HFF-Myc (cell line): Measurements from ENCODE around the gene RNU1-3.
"Not testable (repeated sequence)": the region's sequence is repeated elsewhere in the genome, so short reads cannot be mapped to it uniquely, and the experiment has no call there.

ENCODE experiments used
- DNase-seq: peaks from one replicate; pipeline ENCODE4 v3.0.0-alpha.2; 2011; ENCODE audit warnings: low read depth; ENCODE audit errors: extremely low read depth
- H3K4me3 ChIP-seq: replicated peaks from 2 replicates; pipeline ENCODE4 v1.5.1; 2011; ENCODE audit warnings: low read depth, mild to moderate bottlenecking, control low read depth, low read length
- TF ChIP-seq, protein P1 (sequence below): IDR thresholded peaks from 2 replicates; pipeline ENCODE4 v1.5.1; 2012; ENCODE audit warnings: mild to moderate bottlenecking, low read depth, low read length, control low read depth; ENCODE audit errors: missing control alignments

The RNU1-3 gene

DNA sequence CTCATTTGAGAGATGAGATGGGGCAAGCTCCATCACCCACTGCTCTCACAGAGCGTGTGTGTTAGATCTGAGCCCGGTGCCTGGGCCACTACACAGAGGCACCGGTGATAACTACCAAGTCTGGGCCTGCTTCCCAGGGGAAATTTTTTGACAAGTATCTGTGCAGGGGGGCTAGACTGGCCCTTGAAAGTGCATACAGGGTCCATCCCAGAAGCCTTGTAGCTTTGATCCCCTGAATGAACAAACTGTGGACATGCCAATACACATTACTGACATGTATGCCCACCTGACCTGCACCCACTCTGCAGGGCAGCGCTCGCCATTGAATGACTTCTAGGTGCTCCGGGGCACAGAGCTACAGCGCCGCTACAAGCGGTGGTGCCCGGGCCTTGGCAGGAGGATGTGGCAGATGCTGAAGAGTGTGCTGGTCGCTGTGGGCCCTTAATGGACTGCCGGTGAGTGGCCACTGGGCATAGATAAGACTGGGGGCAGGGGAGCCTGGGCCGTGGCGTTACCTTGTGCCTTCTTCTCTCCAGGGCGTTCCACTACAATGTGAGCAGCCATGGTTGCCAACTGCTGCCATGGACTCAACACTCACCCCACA lies 20.6 kb downstream of the RNU1-3 start:
- DNase-seq, H3K4me3 ChIP-seq: not testable (repeated sequence)

DNA sequence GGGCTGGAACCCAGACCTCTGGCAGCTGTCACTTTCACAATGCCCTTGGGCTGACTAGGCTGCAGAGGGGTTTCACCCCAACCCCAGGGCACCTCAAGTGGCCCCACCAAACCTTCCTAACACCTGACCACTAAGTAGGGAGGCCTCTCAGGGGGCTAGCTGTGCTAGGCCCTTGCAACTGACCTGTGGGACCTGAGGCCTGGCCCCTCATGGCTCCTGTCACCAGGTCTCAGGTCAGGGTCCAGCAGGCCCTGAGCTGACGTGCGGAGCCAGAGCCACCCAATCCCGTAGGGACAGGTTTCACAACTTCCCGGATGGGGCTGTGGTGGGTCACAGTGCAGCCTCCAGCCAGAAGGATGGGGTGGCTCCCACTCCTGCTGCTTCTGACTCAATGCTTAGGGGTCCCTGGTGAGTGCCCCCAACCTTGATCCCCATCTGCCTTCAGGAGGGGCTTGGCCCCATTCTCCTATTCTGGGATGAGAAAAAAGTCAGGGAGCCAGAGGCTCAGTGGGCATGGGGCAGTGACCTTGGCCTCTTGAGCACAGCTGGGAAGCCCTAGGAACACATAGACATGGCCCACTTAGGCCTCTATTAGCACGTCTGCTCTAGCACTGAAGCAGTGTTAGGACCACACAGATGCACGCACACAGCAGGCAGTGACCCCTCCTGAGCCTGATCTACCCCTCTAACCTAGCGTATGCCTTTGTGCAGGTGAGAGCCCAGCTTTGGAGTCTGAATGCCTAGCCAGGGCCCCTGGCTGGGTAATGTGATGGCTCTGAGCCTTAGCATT lies 21.3 kb downstream of the RNU1-3 start:
- peak overlapping the region; percentile 94 for H3K4me3 ChIP-seq
- DNase-seq, result not testable (repeated sequence)

DNA sequence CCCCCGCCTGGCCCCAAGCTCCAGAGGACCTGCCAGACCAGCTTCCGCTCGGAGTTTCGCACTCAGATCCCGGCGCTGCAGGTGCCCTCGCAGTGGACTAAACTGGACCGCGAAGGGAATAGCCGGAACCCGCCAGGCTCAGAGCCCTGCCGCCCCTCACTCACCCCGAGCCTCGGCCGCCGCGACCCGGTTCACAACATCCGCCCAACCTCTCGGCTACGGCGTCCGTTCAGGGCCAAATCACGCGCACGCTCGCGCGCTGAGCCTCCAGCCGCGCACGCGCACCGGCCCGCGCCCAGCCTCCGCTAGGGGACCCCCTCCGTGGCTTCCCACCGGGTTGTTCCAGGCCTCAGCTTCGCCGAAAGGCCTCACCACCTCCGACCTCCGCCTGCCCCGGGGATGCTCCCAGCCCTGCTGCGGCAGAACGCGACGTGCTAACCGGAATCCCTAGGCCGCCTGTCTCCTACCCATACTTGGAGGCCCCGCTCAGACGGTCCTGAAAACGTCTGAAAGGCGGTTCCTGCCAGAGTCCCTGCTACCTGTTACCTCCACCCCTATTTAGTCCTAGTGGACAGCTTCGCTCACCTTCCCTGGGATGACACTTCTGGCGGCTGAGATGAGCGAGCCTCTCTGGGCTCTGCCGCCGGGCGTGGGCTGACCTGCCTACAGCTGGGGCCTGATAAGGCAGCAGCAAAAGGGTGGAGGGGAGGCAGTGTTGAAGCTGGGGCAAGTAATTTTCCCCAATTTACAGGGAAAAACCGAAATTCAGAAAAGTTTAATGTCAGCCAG lies 22.1 kb downstream of the RNU1-3 start:
- peak; percentile 96 for DNase-seq
- TF ChIP-seq, protein P1, sequence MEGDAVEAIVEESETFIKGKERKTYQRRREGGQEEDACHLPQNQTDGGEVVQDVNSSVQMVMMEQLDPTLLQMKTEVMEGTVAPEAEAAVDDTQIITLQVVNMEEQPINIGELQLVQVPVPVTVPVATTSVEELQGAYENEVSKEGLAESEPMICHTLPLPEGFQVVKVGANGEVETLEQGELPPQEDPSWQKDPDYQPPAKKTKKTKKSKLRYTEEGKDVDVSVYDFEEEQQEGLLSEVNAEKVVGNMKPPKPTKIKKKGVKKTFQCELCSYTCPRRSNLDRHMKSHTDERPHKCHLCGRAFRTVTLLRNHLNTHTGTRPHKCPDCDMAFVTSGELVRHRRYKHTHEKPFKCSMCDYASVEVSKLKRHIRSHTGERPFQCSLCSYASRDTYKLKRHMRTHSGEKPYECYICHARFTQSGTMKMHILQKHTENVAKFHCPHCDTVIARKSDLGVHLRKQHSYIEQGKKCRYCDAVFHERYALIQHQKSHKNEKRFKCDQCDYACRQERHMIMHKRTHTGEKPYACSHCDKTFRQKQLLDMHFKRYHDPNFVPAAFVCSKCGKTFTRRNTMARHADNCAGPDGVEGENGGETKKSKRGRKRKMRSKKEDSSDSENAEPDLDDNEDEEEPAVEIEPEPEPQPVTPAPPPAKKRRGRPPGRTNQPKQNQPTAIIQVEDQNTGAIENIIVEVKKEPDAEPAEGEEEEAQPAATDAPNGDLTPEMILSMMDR, result peak; percentile 70
- H3K4me3 ChIP-seq, result peak overlapping the region; percentile 94

DNA sequence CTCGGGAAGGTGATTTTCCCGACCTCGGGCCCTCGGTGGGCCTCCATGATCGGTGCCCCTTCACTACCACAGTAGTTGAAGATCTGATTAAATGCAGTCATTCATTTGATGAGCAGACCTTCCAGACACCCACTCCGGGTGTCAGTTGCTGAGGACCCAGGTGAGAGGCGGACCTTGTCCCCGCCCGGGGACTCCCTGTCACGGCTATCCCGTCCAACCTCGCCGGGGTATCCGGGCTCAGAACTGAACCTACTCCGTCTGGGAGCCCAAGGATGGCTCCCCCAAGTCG lies 22.6 kb downstream of the RNU1-3 start:
- TF ChIP-seq, protein P1, result no peak

DNA sequence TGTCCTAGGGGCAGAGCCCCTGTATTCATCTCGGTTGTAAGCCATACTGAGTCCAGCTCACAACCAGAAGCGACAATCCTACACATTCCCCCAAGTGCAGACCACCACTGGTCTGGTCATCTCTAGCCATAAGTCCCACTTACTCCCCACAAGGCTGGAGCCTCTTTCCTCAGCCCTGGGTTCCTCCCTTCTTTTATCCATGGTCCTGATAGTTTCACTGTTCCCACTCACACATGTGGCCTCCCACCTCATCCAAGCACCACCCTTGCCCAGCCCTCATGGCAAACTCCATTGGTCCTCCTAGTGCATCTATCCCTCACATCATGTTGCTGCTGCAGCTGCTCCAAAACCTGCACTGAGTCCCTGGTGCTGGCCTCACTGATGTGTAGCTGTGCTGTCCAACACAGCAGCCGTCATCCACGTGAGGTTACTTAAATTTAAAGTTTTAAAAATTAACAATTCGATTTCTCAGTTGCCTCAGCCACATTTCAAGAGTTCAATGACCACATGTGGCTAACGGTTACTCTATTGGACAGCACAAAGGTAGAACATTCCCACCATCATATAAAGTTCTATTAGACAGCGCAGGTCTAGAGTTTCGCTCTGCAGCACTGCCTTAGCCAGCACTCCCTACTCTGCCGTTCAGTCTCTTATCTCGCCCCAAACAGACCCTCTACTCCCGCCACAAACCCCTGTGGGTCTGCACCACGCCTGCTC lies 23.1 kb downstream of the RNU1-3 start:
- H3K4me3 ChIP-seq, result peak overlapping the region; percentile 94
- not testable (repeated sequence) for DNase-seq

More for the DNA sequence above, 22.6 kb downstream of the RNU1-3 start:
- DNase-seq, result no peak
- peak overlapping the region; percentile 94 for H3K4me3 ChIP-seq

DNA sequence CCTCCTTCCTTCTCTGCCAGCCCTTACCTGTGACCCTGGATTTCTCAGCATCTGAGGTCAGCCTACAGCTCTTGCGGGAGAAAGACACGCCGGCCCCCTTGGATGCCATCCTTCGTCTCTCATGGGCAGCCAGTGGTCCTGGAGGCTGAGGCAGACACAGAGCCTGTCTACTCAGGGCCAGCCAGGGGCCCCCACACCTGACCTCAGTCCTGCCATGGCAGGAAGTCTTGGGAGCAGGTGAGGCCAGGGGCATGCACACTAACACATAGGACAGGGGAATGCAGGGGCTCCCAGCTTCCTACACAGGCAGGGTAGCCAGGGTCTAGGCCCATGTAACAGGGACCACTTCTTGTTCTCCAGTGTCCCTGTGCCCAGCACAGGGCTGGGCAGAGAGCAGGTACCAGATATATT lies 23.7 kb downstream of the RNU1-3 start:
- peak overlapping the region; percentile 94 for H3K4me3 ChIP-seq
- DNase-seq, result not testable (repeated sequence)

DNA sequence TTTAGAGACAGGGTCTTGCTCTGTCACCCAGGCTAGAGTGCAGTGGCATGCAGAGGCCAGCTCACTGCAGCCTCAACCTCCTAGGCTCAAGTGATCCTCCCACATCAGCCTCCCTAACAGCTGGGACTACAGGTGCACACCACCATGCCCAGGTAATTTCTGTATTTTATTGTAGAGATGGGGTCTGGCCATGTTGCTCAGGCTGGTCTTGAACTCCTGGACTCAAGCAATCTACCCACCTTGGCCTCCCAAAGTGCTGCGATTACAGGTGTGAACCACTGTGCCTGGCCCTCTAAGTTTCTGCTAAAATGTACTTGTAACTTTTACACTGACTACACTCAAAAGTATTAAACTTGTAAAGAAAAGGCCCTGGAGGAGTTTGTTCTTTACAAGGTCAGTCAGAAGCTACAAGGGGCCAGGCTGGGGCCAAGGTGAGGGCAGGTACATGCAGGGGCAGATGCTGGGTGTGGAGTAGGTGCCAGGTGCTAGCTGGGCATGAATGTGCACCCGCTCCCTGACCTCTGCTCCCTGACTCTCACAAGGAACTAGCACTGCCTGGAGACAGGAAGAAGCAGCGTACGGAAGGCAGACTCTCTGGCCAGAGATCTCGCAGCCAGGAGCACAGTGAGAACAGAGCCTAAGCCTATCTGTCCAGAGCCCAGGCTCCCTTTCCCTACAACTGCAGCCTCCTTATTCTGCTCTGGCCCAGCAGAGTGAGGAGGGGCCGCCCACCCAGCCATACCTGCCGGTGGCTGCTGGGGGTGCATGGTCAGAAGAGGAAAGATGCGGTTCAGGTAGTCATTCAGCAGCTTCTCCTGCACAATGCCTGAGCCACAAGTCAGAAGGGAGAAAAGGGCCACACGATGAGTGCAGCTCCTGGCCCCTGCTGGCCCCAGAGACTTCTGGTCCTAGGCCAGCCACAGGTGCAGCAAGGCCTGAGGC lies 24.5 kb downstream of the RNU1-3 start:
- not testable (repeated sequence) for DNase-seq, H3K4me3 ChIP-seq

DNA sequence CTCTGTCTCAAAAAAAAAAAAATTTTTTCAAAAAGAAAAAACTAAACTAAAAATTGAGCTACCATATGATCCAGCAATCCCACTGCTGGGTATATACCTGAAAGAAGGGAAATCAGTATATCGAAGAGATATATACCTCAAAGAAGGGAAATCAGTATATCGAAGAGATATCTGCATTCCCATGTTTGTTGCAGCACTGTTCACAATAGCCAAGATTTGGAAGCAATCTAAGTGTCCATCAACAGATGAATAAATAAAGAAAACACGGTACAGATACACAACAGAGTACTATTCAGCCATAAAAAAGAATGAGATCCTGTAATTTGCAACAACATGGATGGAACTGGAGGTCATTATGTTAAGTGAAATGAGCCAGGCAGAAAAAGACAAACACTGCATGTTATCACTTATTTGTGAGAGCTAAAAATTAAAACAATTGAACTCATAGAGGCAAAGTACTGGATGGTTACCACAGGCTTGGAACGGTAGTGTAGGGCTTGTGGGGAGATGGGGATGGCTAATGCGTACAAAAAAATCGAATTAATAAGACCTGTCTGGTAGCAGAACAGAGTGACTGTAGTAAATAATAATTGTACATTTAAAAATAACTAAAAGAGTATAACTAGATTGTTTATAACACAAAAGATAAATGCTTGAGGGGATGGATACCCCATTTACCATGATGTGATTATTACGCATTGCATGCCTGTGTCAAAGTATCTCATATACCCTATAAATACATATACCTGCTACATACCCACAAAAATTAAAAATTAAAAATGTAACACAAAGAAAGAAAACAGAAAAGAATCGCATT lies 25.4 kb downstream of the RNU1-3 start:
- not testable (repeated sequence) for DNase-seq

DNA sequence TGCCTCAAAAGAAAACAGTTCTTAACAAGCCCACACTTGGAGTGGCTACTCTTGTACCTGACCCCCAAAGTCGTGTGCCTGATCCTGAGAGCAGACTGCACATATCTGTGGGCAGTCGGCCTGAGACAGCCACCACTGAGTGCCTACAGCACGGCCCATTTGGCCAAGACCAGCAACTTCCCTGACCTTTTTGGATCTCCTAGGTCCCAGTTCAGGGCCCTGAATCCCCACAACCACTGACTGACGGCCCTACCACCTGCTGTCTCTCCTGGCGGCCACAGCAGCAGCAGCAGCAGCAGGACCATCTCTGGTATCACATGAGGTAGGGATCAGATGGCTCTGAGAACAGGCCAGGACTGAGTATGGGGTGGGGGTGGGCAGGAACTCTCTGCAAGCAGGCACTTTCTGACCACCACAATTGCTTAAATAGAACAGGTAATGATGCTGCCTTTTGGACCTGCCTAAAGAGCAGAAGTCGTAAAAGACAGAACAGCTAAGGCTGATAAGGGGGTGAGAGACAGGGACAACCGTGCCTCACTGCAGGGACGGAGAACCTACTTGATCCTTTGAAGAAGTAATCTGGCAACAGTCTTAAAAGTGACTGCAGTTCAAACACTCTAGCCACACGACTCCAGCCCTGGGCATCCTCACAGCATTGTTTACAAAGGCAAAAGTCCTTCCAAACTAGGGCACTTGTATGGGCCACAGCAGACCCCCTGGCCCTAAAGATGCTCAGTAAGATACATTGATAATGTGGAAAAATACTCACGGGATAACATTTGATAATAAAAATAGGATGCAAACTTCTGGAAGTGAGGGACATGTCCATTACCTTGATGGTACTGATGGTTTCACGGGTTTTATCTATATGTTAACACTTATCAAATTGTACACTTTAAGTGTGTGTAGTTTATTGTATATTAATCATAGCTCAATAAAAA lies 27.4 kb downstream of the RNU1-3 start:
- not testable (repeated sequence) for H3K4me3 ChIP-seq, DNase-seq

More for the DNA sequence above, 25.4 kb downstream of the RNU1-3 start:
- H3K4me3 ChIP-seq, result not testable (repeated sequence)

DNA sequence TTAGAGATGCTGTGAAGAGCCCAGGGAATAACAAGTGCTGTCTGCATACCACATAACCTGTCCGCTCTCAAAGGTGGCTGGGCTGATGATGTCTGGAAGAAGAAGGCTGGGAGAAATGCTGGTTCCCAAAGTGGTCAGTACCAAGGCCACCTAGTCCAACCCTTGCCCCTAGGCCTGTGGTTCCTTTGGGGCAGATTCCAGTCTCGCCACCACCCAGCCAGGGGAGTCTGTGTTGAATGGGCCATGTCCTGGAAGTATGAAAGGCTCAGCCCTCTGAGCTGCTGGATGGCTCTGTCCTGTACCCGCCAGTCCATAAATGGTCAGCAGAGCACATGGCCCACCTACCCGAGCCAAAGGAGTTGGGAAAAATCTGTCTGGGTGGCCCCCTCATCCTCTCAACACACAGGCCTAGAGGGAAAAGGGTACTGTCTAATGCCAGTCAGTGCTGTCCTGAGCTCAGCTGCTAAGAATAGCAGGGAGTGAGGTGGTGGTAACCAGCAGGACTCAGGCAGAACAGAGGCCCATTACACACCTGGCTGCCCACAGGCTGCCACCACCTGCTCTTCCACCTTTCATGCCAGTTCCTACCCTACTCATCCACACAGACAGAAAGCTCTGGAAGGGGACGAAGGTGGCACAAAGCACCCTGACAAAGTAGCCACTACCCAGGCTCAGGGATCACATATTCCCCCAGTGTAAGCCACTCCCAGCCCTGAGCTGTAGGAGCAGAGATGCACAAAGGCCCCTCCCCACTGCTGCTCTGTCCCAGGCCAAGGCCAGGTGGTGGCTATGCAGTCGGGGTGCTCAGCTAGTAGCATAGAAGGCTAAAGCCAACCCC lies 28.6 kb downstream of the RNU1-3 start:
- not testable (repeated sequence) for H3K4me3 ChIP-seq, DNase-seq

DNA sequence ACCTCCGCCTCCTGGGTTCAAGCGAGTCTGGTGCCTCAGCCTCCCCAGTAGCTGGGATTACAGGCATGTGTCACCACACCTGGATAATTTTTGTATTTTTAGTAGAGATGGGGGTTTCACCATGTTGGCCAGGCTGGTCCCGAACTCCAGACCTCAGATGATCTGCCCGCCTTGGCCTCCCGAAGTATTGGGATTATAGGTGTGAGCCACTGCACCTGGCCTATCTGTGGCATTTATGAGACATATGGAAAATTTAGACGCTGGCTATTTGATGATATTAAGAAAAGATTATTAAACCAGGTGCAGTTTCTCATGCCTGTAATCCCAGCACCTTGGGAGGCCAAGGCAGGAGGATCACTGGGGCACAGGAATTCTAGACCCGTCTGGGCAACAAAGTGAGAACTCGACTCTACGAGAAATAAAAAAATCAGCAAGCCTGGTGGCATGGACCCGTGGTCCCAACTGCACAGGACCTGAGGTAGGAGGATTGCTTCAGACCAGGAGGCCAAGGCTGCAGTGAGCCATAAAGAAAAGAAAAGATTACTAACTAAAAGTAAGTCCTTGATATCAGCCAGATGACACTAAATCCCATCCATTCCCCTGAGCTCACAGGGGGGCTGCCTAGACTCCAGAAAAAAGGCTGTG lies 30.1 kb downstream of the RNU1-3 start:
- not testable (repeated sequence) for DNase-seq, H3K4me3 ChIP-seq

DNA sequence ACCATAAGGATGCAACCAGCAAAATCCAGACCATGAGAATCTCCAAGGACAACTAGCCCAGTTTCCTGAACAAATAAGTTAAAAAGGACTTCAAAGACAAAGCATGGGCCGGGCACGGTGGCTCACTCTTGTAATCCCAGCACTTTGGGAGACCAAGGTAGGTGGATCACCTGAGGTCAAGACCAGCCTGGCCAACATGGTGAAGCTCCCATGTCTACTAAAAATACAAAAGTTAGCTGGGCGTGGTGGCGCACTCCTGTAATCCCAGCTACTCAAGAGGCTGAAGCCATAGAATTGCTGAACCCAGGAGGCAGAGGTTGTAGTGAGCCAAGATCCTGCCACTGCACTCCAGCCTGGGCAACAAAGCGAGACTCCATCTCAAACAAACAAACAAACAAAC lies 30.8 kb downstream of the RNU1-3 start:
- H3K4me3 ChIP-seq, DNase-seq: not testable (repeated sequence)
